Measurements from ENCODE around the gene DCAF17.
"Not testable (repeated sequence)": the region's sequence is repeated elsewhere in the genome, so short reads cannot be mapped to it uniquely, and the experiment has no call there.

The DCAF17 gene

DNA sequence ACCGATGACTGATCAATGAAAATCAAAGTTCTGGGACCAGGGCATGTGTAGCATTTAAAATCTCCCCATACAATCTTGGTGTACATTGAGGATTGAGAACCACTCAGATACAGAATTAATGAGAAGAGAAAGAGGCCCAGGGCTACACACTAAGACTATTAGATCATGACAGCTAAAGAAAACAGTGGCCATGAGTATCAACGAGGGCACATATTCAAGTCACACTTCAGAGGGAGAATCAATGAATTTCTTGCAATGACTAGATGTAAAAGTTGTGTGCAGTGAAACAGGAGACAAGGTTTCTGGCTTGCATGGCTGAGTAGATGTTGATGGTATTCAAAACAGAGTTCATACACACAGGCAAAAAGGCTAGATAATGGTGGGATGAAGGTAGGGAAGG, 29.3 kb upstream of the DCAF17 start:
- Mint-ChIP-seq H3K27ac (no peak overlapping the region), H3K27me3 (no peaks in the 10 kb centered on the region), H3K36me3 (peaks cover 10% of the 10 kb centered on the region), H3K4me1 (ENCODE audit: low read depth) (peaks cover 22% of the 10 kb centered on the region), H3K4me3 (no peak overlapping the region), H3K9me3 (ENCODE audit: low read depth) (peaks cover 10% of the 10 kb centered on the region)

DNA sequence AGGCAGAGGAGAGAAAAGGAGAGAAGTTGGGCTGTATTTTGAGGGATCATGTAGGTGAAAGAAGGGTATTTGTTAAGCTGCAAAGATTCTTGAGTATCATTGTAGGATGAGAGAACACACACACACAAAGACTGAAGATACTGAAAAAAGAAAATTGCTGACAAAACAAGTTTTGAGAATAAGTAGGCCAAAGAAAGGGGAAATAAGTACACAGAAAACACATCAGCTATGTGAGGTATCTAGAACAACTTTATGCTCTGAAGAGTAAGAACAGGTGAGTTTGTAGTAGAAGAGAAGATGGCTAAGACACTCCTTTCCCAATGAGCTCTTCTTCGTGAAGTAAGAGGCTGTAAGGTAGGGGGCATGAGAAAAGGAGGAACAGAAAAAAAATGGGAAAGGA, 28.5 kb upstream of the DCAF17 start:
- peaks cover 10% of the 10 kb centered on the region for H3K9me3 Mint-ChIP-seq (ENCODE audit: low read depth)
- no peaks in the 10 kb centered on the region for H3K27me3 Mint-ChIP-seq
- H3K4me3 Mint-ChIP-seq: no peak overlapping the region
- H3K36me3 Mint-ChIP-seq: peaks cover 10% of the 10 kb centered on the region
- no peak overlapping the region for H3K27ac Mint-ChIP-seq
- peaks cover 21% of the 10 kb centered on the region for H3K4me1 Mint-ChIP-seq (ENCODE audit: low read depth)

DNA sequence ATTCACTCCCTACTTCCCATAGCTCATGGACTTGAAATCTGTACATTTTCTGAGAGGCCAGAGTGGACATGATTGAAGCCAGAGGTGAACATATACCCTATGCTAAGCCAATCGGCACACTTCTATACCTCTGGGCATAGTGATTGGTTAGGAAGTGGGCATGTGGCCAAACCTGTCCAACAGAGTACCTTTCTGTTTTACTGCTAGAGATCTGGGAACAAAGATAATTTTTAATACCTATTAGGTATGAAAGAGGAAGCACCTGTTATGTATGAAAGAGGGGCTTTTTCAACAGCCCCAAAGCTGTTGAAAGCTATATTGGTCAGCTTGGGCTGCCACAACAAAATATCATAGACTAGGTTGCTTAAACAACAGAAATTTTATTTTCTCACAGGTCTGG, 28.0 kb upstream of the DCAF17 start:
- Mint-ChIP-seq H3K36me3 (peaks cover 10% of the 10 kb centered on the region), H3K27ac (no peak overlapping the region), H3K9me3 (ENCODE audit: low read depth) (peaks cover 10% of the 10 kb centered on the region), H3K27me3 (no peaks in the 10 kb centered on the region), H3K4me3 (no peak overlapping the region), H3K4me1 (ENCODE audit: low read depth) (peaks cover 21% of the 10 kb centered on the region)

DNA sequence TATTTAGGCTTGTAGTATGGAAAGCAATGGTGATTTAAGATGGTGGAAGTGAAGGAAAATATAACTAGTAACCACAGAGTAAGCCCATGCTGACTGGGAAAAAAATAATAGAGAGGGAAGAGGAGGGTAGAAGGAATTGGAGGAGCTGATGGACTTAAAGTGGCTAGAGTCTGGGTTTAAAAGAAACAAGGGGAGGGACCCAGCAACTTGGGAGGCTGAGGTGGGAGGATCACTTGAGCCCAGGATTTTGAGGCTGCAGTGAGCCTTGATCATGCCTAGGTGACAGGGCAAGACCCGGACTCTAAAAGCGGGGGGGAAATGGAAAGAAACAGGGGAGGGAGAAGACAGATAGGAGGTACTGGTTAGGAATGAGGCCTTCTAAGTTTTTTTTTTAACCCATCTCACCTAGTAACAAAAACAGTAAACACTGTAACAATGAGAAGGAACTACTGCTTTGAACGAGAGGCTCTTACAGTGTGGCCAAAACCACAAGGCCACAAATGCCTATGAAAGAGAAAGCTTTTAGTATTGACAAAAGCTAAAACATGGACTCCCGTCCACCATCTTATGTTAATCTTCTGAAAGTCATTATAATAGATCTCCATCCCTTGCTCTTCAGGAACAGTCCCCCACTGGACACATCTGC, 26.9 kb upstream of the DCAF17 start:
- peaks cover 21% of the 10 kb centered on the region for H3K4me1 Mint-ChIP-seq (ENCODE audit: low read depth)

DNA sequence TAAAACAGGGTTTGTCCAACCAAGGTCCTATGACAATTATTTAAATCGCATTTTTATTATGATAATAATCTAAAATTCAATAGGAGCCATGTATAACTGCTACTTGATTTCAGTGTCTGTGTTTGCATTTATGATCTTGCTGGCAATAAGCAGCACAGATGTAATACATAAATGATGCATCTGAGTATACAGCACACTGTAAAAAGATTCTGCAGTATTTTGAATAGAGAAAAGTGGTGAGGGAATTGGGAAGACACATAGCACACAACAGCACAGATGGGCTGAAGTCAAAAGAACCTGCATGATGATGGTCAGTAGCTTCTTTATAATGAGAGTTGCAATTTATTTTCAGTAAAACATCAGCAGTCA, 26.4 kb upstream of the DCAF17 start:
- Mint-ChIP-seq H3K4me3 (no peak overlapping the region), H3K36me3 (peaks cover 4% of the 10 kb centered on the region)

More for the DNA sequence above, 26.9 kb upstream of the DCAF17 start:
- Mint-ChIP-seq H3K36me3 (peaks cover 6% of the 10 kb centered on the region), H3K27ac (no peak overlapping the region), H3K27me3 (no peaks in the 10 kb centered on the region), H3K4me3 (no peak overlapping the region), H3K9me3 (ENCODE audit: low read depth) (peaks cover 1% of the 10 kb centered on the region)

DNA sequence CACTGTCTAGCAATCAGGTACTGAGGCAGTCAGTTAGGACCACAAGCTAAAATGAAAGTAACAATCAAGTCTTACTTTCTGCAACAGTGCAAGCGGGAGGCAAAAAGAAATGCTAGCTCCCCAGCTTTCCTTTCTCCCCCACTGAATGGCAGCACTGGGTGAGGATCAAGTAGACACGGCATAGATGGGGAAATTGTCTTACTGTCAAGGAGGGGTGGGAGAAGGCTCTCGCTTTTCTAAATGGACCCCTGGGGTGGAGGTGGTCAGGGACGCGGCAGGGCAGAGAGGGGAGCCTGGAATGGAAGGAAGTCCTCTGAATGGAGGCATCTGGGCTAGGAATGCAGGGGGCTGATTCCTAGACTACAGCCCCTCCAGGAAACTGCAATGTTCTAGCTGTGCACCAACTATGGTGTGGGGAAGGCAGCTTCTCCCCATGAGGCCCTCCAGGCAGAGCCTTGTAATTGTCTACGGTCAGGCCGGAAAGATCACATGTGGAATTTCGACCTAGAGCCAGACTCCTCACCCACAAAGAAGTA, 24.5 kb upstream of the DCAF17 start:
- H3K27me3 Mint-ChIP-seq: no peaks in the 10 kb centered on the region

More for the DNA sequence above, 26.4 kb upstream of the DCAF17 start:
- Mint-ChIP-seq H3K9me3 (ENCODE audit: low read depth) (no peaks in the 10 kb centered on the region), H3K4me1 (ENCODE audit: low read depth) (peaks cover 21% of the 10 kb centered on the region), H3K27ac (no peak overlapping the region), H3K27me3 (no peaks in the 10 kb centered on the region)

DNA sequence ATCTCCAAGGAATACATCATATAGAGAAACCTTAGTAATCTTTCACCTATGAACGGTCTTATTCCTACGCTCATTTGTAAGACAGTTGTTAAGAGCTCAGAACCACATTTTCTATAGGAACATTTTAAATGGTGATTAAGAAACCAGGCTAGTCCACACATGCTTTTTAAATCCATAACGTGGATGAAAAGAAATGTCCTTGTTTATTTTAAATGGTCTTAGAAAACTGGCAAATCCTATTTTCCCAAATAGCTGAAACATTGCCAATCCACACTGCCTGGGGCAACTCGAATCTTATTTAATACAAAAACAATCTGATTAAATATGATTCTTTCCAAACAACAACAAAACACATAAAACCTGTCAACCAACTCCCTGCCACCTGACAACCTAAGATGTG, 23.9 kb upstream of the DCAF17 start:
- Mint-ChIP-seq H3K36me3 (peaks cover 9% of the 10 kb centered on the region), H3K27me3 (no peaks in the 10 kb centered on the region), H3K4me1 (ENCODE audit: low read depth) (peaks cover 21% of the 10 kb centered on the region), H3K9me3 (ENCODE audit: low read depth) (peaks cover 3% of the 10 kb centered on the region), H3K27ac (no peak overlapping the region), H3K4me3 (no peak overlapping the region)

More for the DNA sequence above, 24.5 kb upstream of the DCAF17 start:
- no peaks in the 10 kb centered on the region for H3K9me3 Mint-ChIP-seq (ENCODE audit: low read depth)
- peaks cover 7% of the 10 kb centered on the region for H3K36me3 Mint-ChIP-seq
- H3K27ac Mint-ChIP-seq: no peak overlapping the region
- H3K4me1 Mint-ChIP-seq (ENCODE audit: low read depth): peaks cover 17% of the 10 kb centered on the region
- H3K4me3 Mint-ChIP-seq: peak overlapping the region; percentile 24

DNA sequence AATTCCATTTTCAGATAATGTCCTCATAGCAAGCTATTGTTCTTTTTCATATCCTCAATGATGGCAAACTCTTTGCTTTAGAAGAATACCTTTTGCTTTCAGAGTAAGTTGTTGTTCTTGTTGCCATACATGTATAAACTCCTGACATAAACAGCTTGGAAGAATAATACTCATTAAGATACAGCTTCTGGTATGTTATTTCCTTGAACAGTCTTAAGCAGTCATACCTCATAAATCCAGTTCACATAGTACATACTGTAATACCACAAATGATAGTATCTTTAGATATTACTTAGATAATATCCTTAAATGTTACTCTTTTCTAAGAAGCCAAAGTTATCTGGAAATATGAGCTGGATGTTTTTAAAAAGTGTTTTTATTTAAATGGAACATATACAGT, 23.4 kb upstream of the DCAF17 start:
- Mint-ChIP-seq H3K36me3 (peaks cover 9% of the 10 kb centered on the region), H3K27ac (no peak overlapping the region), H3K4me3 (no peak overlapping the region), H3K4me1 (ENCODE audit: low read depth) (peaks cover 22% of the 10 kb centered on the region), H3K9me3 (ENCODE audit: low read depth) (peaks cover 3% of the 10 kb centered on the region), H3K27me3 (no peaks in the 10 kb centered on the region)

DNA sequence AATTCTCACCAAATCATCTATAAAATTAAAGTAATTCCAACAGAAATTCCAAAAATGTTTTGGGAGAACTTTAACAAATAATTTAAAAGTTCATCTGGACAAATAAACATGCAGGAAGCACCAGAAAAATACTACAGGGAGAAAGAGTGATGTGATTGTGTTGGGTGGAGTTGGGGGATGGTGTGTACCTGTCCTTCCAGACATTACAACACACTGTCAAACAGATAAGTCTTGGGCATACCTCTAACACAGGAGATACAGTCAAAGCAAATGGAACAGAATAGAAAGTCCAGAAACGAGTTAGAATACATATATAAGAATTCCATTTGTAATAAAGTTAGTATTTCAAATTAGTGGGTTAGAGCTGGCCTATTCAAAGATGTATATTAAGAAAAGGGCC, 22.8 kb upstream of the DCAF17 start:
- no peaks in the 10 kb centered on the region for H3K27me3 Mint-ChIP-seq

DNA sequence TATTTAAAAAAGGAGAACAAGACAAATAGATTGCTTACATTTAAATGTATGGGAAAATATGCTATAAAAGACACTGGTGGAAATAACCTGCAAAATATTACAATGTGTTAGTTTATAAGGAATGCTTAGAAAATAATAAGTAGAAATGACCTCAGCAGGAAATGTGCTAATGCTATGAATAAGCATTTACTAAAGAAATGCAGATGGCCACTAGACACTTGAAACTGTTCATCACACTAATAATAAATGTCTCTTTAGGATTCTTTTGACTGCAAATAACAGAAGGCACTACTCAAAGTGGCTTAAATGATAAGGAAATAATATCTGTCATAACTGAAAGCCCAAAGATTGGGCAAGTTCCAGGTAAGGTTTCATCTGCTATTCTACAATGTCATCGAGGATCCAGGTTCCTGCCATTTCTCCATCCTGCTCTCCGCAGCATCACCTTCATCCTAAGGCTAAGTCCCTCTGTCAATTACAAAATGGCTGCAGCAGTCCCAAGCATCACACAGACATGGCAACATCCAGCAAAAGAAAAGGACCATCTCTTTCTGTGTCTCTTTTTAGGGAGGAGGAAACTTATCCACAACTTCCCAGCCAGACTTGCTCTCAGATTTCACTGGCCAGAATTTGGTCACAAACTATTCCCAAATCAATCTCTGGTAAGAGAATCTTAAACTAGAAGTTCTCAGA, 22.1 kb upstream of the DCAF17 start:
- Mint-ChIP-seq H3K27ac (no peak overlapping the region), H3K9me3 (ENCODE audit: low read depth) (peaks cover 3% of the 10 kb centered on the region), H3K27me3 (no peaks in the 10 kb centered on the region), H3K4me1 (ENCODE audit: low read depth) (peaks cover 25% of the 10 kb centered on the region), H3K36me3 (peaks cover 7% of the 10 kb centered on the region), H3K4me3 (no peak overlapping the region)

More for the DNA sequence above, 22.8 kb upstream of the DCAF17 start:
- peaks cover 26% of the 10 kb centered on the region for H3K4me1 Mint-ChIP-seq (ENCODE audit: low read depth)
- H3K27ac Mint-ChIP-seq: no peak overlapping the region
- H3K9me3 Mint-ChIP-seq (ENCODE audit: low read depth): peaks cover 3% of the 10 kb centered on the region
- no peak overlapping the region for H3K4me3 Mint-ChIP-seq
- H3K36me3 Mint-ChIP-seq: peaks cover 9% of the 10 kb centered on the region

DNA sequence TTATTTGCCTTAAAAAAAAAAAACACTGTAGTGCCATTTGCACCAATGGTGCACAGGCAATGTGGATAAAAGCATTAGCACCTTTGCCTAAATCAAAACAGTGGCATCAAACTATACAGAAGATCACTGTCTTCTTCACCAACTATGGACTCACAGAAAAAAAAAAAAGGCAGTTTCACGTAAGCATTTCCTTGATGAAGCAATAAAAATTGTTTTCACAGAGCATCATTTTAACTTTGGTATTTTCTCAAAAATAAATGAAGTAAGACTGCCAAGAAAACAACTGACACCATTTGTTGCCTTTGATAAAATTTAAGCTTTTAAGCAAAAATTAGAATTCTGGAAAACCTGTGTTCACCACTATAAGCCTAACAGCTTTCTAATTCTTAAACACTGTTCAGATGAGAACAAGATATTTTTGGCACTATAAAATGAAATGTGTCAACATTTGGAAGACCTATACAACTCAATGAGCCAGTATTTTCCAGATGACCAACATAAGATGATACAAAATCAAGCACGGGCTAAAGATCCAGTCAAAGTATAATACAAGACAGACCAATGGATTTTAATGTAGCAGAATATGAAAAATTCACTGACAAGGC, 21.4 kb upstream of the DCAF17 start:
- Mint-ChIP-seq H3K27ac (no peak overlapping the region), H3K4me3 (no peak overlapping the region), H3K4me1 (ENCODE audit: low read depth) (peaks cover 20% of the 10 kb centered on the region), H3K27me3 (no peaks in the 10 kb centered on the region), H3K36me3 (peaks cover 7% of the 10 kb centered on the region), H3K9me3 (ENCODE audit: low read depth) (peaks cover 3% of the 10 kb centered on the region)

DNA sequence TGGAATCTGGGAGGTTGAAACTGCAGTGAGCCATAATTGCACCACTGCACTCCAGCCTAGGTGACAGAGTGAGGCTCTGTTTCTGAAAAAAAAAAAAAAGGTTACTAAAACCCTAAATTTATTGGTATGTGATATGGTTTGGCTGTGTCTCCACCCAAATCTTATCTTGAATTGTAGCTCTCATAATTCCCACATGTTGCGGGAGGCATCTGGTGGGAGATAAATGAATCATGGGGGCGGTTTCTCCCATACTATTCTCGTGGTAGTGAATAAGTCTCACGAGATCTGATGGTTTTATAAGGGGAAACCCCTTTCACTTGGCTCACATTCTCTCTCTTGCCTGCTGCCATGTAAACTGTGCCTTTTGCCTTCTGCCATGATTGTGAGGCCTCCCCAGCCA, 19.4 kb upstream of the DCAF17 start:
- peaks cover 14% of the 10 kb centered on the region for H3K4me1 Mint-ChIP-seq (ENCODE audit: low read depth)
- not testable (repeated sequence) for H3K36me3 Mint-ChIP-seq; H3K27me3 Mint-ChIP-seq; H3K9me3 Mint-ChIP-seq (ENCODE audit: low read depth)
- H3K4me3 Mint-ChIP-seq: peak overlapping the region; percentile 30
- H3K27ac Mint-ChIP-seq: peak overlapping the region; percentile 77

DNA sequence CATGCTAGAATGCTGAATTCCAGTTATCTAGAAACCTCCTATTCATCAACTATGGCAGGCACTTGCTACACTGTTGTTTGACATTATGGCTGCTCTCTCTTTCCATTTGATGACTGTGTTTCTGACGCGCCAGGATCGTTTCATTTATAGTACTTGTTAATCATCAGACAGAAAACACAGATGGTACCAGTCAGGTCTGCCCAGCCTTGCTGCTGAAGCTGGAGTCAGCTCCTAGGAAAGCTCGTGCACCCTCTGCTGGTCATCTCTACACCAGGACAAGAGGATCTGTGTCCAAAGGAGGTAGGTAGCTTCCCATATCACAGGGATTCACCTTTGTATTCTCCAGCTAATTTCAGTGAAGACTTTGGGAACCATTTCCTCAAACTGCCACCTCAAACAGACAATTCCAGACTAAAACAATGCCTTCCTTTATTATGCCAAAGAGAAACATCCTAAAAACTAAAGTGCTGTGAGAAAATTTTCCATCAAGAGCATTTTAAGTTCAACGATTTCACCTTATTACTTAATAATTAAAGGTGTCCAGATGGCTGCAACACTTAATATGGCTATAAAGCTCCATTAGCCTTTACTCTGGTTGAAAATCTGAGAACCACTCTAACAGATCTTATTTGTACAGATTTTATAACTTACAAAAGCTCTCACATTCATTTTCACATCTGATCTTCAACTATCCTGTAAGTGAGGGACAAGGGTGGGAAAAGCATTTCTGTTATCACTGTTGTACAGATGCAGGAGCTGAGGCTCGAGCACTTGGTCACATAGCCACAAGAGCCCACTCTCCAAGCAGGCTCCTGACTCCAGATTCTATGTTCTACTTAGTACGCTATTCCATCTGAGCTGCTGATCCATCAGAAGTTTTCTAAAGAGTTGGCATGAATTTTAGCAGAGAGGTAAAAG, 17.8 kb upstream of the DCAF17 start:
- Mint-ChIP-seq H3K4me3 (peak overlapping the region; percentile 8), H3K27me3 (no peaks in the 10 kb centered on the region)

DNA sequence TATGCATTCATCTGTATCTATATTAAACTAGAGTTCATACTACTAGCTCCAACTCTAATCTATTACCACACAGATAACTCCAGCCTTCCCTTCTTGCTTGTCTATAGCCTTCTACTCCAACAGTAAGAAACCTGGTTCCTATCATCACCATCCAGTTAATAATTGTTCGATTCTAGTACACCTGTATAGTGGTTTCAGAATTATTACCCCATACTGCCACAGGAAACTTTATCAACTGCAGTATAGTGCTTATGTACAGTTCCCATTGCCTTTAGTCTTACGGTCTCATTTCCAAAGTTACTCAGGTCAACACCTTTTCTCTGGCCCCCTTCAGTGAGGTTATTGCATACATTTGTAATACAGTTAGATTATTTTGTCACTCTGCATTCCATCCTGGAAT, 14.7 kb upstream of the DCAF17 start:
- peak overlapping the region; percentile 25 for H3K27ac Mint-ChIP-seq
- peaks cover 9% of the 10 kb centered on the region for H3K36me3 Mint-ChIP-seq

More for the DNA sequence above, 17.8 kb upstream of the DCAF17 start:
- peaks cover 9% of the 10 kb centered on the region for H3K36me3 Mint-ChIP-seq
- H3K4me1 Mint-ChIP-seq (ENCODE audit: low read depth): peaks cover 23% of the 10 kb centered on the region
- peak overlapping the region; percentile 92 for H3K27ac Mint-ChIP-seq
- peaks cover 3% of the 10 kb centered on the region for H3K9me3 Mint-ChIP-seq (ENCODE audit: low read depth)

More for the DNA sequence above, 14.7 kb upstream of the DCAF17 start:
- peaks cover 6% of the 10 kb centered on the region for H3K9me3 Mint-ChIP-seq (ENCODE audit: low read depth)
- H3K4me1 Mint-ChIP-seq (ENCODE audit: low read depth): peaks cover 29% of the 10 kb centered on the region
- no peak overlapping the region for H3K4me3 Mint-ChIP-seq
- H3K27me3 Mint-ChIP-seq: no peaks in the 10 kb centered on the region
